ENCODE data around the gene EPB41L3.

DNA sequence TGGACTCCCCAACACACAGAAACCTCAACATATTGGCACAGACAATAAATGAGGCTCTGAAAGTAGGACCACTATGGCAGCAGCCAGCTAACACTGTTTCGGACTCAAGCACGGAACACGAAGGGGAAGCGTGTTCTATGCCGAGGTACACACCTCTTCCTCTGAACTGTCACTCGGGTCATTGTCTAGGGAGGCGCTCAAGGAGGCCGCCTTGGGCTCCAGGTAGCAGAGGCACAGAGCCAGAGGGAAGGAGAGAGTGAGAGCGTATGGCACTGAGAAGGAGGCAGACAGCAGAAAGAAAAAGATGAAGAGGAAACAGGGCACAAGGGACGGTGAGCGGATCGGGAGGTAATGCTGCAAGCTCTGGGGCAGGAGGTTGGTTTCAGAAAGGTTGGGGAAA lies 128.1 kb downstream of the EPB41L3 start:
- TF ChIP-seq PPARA (CRISPR knock-in tag; IDR thresholded peaks at IDR 0.05; ENCODE audit: borderline replicate concordance) (no peak), BACH2 (CRISPR knock-in tag; IDR thresholded peaks at IDR 0.05; ENCODE audit: borderline replicate concordance) (no peak), ZNF70 (CRISPR knock-in tag; IDR thresholded peaks at IDR 0.05) (no peak), ISL1 (CRISPR knock-in tag; IDR thresholded peaks at IDR 0.05) (no peak), GLIS3 (CRISPR knock-in tag; IDR thresholded peaks at IDR 0.05) (no peak), ESRRG (CRISPR knock-in tag; IDR thresholded peaks at IDR 0.05) (no peak), ZC3H10 (CRISPR knock-in tag; IDR thresholded peaks at IDR 0.05) (no peak), ZFP3 (CRISPR knock-in tag; IDR thresholded peaks at IDR 0.05) (no peak), SNAI2 (CRISPR knock-in tag; IDR thresholded peaks at IDR 0.05) (no peak), ZNF8 (CRISPR knock-in tag; IDR thresholded peaks at IDR 0.05) (no peak)
- TF ChIP-seq, protein P1, sequence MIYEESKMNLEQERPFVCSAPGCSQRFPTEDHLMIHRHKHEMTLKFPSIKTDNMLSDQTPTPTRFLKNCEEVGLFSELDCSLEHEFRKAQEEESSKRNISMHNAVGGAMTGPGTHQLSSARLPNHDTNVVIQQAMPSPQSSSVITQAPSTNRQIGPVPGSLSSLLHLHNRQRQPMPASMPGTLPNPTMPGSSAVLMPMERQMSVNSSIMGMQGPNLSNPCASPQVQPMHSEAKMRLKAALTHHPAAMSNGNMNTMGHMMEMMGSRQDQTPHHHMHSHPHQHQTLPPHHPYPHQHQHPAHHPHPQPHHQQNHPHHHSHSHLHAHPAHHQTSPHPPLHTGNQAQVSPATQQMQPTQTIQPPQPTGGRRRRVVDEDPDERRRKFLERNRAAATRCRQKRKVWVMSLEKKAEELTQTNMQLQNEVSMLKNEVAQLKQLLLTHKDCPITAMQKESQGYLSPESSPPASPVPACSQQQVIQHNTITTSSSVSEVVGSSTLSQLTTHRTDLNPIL (CRISPR knock-in tag; IDR thresholded peaks at IDR 0.05; ENCODE audit: low read depth) = no peak
- TF ChIP-seq, protein P2, sequence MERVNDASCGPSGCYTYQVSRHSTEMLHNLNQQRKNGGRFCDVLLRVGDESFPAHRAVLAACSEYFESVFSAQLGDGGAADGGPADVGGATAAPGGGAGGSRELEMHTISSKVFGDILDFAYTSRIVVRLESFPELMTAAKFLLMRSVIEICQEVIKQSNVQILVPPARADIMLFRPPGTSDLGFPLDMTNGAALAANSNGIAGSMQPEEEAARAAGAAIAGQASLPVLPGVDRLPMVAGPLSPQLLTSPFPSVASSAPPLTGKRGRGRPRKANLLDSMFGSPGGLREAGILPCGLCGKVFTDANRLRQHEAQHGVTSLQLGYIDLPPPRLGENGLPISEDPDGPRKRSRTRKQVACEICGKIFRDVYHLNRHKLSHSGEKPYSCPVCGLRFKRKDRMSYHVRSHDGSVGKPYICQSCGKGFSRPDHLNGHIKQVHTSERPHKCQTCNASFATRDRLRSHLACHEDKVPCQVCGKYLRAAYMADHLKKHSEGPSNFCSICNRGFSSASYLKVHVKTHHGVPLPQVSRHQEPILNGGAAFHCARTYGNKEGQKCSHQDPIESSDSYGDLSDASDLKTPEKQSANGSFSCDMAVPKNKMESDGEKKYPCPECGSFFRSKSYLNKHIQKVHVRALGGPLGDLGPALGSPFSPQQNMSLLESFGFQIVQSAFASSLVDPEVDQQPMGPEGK (CRISPR knock-in tag; IDR thresholded peaks at IDR 0.05; ENCODE audit: borderline replicate concordance) = no peak
- TF ChIP-seq, protein P3, sequence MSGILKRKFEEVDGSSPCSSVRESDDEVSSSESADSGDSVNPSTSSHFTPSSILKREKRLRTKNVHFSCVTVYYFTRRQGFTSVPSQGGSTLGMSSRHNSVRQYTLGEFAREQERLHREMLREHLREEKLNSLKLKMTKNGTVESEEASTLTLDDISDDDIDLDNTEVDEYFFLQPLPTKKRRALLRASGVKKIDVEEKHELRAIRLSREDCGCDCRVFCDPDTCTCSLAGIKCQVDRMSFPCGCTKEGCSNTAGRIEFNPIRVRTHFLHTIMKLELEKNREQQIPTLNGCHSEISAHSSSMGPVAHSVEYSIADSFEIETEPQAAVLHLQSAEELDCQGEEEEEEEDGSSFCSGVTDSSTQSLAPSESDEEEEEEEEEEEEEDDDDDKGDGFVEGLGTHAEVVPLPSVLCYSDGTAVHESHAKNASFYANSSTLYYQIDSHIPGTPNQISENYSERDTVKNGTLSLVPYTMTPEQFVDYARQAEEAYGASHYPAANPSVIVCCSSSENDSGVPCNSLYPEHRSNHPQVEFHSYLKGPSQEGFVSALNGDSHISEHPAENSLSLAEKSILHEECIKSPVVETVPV (CRISPR knock-in tag; IDR thresholded peaks at IDR 0.05) = no peak
